Loucy (cell line): ENCODE data around the gene CLEC2L.

Experiments
- H2AFZ ChIP-seq: fragments of 200-600 bp; sonication (generic); 2 replicates; pipeline ENCODE4 v1.6.0; 2016; ENCODE audit warnings: antibody characterized with exemption, mild to moderate bottlenecking, low read length, moderate library complexity
- H3F3A ChIP-seq: fragments of 200-600 bp; 2 replicates; pipeline ENCODE4 v1.6.0; 2016; ENCODE audit warnings: antibody characterized with exemption, low read depth, mild to moderate bottlenecking
- H3K27me3 ChIP-seq: fragments of 200-600 bp; sonication (generic); 2 replicates; pipeline ENCODE4 v1.6.1; 2014; ENCODE audit warnings: low read length, mild to moderate bottlenecking; ENCODE audit not compliant: insufficient read depth, poor library complexity, severe bottlenecking
- H3K36me3 ChIP-seq: fragments of 200-600 bp; sonication (generic); 2 replicates; pipeline ENCODE4 v1.6.1; 2016; ENCODE audit warnings: low read length; ENCODE audit not compliant: insufficient read depth
- H3K4me1 ChIP-seq: fragments of 200-600 bp; sonication (generic); 2 replicates; pipeline ENCODE4 v1.5.1; 2014; ENCODE audit warnings: low read length, mild to moderate bottlenecking; ENCODE audit not compliant: insufficient read depth, poor library complexity, severe bottlenecking
- H3K4me2 ChIP-seq: fragments of 200-600 bp; sonication (generic); 2 replicates; pipeline ENCODE4 v1.6.0; 2014; ENCODE audit warnings: antibody characterized with exemption, low read length, low read depth, mild to moderate bottlenecking; ENCODE audit not compliant: poor library complexity, severe bottlenecking
- H3K4me3 ChIP-seq: fragments of 200-600 bp; sonication (generic); 2 replicates; pipeline ENCODE4 v1.5.1; 2014; ENCODE audit warnings: low read length, mild to moderate bottlenecking, mixed read lengths; ENCODE audit not compliant: poor library complexity, severe bottlenecking
- H3K79me2 ChIP-seq: fragments of 200-600 bp; sonication (generic); 2 replicates; pipeline ENCODE4 v1.6.1; 2014; ENCODE audit warnings: low read length; ENCODE audit not compliant: insufficient read depth
- H3K9ac ChIP-seq: fragments of 200-600 bp; sonication (generic); 2 replicates; pipeline ENCODE4 v1.6.0; 2014; ENCODE audit warnings: mild to moderate bottlenecking, low read depth, low read length, moderate library complexity; ENCODE audit not compliant: poor library complexity, severe bottlenecking
- H3K9me2 ChIP-seq: fragments of 200-600 bp; sonication (generic); replicated peaks from 2 replicates; pipeline ENCODE4 v1.6.1; 2016; ENCODE audit warnings: low read depth, low read length, mixed read lengths
- H3K9me3 ChIP-seq: fragments of 200-600 bp; sonication (generic); 2 replicates; pipeline ENCODE4 v1.6.1; 2014; ENCODE audit warnings: mild to moderate bottlenecking, antibody characterized with exemption, low read length, low read depth; ENCODE audit not compliant: insufficient read depth
- H4K20me1 ChIP-seq: fragments of 200-600 bp; sonication (generic); 2 replicates; pipeline ENCODE4 v1.6.0; 2014; ENCODE audit warnings: antibody characterized with exemption, low read length, mild to moderate bottlenecking; ENCODE audit not compliant: insufficient read depth, poor library complexity, severe bottlenecking
- EZH2phosphoT487 ChIP-seq: fragments of 200-600 bp; IDR thresholded peaks from 2 replicates; pipeline ENCODE4 v1.6.1; 2018; ENCODE audit warnings: antibody characterized with exemption, mild to moderate bottlenecking, moderate library complexity, borderline replicate concordance
- TF ChIP-seq, protein P1 (sequence below): fragments of 200-600 bp; sonication (generic); conservative IDR thresholded peaks from 2 replicates; pipeline ENCODE4 v1.5.1; 2014; ENCODE audit warnings: mild to moderate bottlenecking, antibody characterized with exemption, low read length

CLEC2L gene

DNA sequence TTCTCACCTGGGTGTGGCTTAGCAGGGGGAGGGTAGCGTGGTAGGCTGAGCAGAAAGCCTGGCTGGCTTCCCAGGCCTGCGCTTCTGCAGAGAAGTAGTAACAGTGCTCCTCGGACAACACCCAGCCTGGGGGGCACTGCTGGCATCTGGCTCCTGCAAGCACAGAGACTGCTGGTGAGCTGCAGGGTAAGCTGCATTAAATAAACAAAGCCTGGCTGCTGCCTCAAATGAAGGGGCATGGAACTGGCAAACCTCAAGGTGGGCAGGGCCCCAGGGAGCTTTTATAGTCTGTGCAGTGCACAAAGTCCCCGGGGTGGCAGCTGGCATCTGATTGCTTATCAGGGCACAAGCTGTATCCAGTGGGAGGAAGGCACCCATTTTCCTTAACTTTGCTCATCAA is 43.9 kb upstream of the CLEC2L start:
- Histone ChIP-seq H2AFZ (no peak overlapping the region), H3K4me3 (no peak overlapping the region), H3K4me1 (no peaks in the 10 kb centered on the region), H3K9me2 (no peaks in the 10 kb centered on the region), H3K9ac (no peak overlapping the region), H3F3A (no peaks in the 10 kb centered on the region), H3K4me2 (no peak overlapping the region), H3K9me3 (no peaks in the 10 kb centered on the region), H4K20me1 (no peaks in the 10 kb centered on the region), H3K36me3 (no peaks in the 10 kb centered on the region), H3K79me2 (no peaks in the 10 kb centered on the region), H3K27me3 (no peaks in the 10 kb centered on the region)
- no peak for TF ChIP-seq EZH2phosphoT487
- TF ChIP-seq, protein P1, sequence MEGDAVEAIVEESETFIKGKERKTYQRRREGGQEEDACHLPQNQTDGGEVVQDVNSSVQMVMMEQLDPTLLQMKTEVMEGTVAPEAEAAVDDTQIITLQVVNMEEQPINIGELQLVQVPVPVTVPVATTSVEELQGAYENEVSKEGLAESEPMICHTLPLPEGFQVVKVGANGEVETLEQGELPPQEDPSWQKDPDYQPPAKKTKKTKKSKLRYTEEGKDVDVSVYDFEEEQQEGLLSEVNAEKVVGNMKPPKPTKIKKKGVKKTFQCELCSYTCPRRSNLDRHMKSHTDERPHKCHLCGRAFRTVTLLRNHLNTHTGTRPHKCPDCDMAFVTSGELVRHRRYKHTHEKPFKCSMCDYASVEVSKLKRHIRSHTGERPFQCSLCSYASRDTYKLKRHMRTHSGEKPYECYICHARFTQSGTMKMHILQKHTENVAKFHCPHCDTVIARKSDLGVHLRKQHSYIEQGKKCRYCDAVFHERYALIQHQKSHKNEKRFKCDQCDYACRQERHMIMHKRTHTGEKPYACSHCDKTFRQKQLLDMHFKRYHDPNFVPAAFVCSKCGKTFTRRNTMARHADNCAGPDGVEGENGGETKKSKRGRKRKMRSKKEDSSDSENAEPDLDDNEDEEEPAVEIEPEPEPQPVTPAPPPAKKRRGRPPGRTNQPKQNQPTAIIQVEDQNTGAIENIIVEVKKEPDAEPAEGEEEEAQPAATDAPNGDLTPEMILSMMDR = no peak

DNA sequence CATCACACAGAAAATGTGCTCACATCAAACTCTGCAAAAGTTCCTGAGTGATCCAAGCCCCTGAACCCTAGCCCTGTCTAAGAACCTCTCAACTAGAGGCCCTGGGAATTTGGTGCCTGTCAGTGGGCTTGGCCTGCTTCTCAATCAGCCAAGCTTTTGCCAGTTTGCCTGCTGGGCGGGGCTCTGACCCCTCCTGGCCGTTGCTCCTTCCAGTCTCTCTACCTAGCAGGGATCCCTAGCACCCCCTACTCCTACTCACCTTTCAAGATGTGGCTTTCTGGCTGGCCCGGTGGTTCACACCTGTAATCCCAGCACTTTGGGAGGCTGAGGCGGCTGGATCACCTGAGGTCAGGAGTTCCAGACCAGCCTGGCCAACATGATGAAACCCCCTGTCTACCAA is 42.1 kb upstream of the CLEC2L start:
- H3K4me3 ChIP-seq = no peak overlapping the region
- no peak overlapping the region for H2AFZ ChIP-seq
- no peaks in the 10 kb centered on the region for H3K36me3 ChIP-seq
- no peaks in the 10 kb centered on the region for H3K4me1 ChIP-seq
- H3K27me3 ChIP-seq = no peaks in the 10 kb centered on the region
- no peaks in the 10 kb centered on the region for H4K20me1 ChIP-seq
- no peak for TF ChIP-seq EZH2phosphoT487
- TF ChIP-seq, protein P1 = no peak
- no peaks in the 10 kb centered on the region for H3K79me2 ChIP-seq
- H3K9me2 ChIP-seq = no peaks in the 10 kb centered on the region
- no peak overlapping the region for H3K4me2 ChIP-seq
- H3K9ac ChIP-seq = no peak overlapping the region
- H3K9me3 ChIP-seq = no peaks in the 10 kb centered on the region
- no peaks in the 10 kb centered on the region for H3F3A ChIP-seq

DNA sequence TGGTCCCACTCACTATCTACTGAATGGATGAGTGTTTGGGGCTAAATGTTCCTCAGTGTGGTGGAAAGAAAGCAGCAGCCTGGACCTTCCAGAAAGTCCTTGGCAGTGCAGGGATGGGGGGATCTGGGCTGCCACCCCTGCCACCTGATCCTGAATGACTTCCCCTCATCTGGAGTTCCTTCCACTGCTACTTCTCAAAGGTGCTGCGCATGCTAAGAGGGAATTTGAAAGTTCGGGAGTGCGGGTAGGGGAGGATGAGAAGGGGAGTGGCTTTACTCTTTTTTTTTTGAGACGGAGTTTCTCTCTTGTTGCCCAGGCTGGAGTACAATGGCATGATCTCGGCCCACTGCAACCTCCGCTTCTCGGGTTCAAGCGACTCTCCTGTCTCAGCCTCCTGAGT is 41.4 kb upstream of the CLEC2L start:
- no peaks in the 10 kb centered on the region for H3K79me2 ChIP-seq
- H3K4me1 ChIP-seq = no peaks in the 10 kb centered on the region
- TF ChIP-seq, protein P1 = no peak
- no peak for TF ChIP-seq EZH2phosphoT487
- no peak overlapping the region for H2AFZ ChIP-seq
- no peaks in the 10 kb centered on the region for H4K20me1 ChIP-seq
- no peak overlapping the region for H3K4me2 ChIP-seq
- no peak overlapping the region for H3K9ac ChIP-seq
- no peaks in the 10 kb centered on the region for H3K9me2 ChIP-seq
- no peak overlapping the region for H3K4me3 ChIP-seq
- H3K36me3 ChIP-seq = no peaks in the 10 kb centered on the region
- H3K9me3 ChIP-seq = no peaks in the 10 kb centered on the region
- no peaks in the 10 kb centered on the region for H3F3A ChIP-seq
- no peaks in the 10 kb centered on the region for H3K27me3 ChIP-seq
